ENCODE data around the gene GIMAP1. TPM values are rescaled to one million over a fixed set of nuclear protein-coding genes. Genes with fewer than 3 reads are reported as not detected.

GIMAP1 gene
- total and polyA plus RNA-seq, 9 donors, result 2.5 to 3.4 (median 3.0) TPM

GRCh38 chr7:150719960-150720891 lies 3.8 kb downstream of the GIMAP1 start:
- Histone ChIP-seq H3K4me3 (ENCODE audit: low read length) (no peak overlapping the region), H3K36me3 (ENCODE audit: control insufficient read depth, insufficient read depth, low read length) (no peaks in the 10 kb centered on the region), H3K27ac (ENCODE audit: low read length) (no peak overlapping the region), H3K9me3 (replicated peaks; ENCODE audit: control insufficient read depth, low read depth, low read length) (no peaks in the 10 kb centered on the region), H3K27me3 (ENCODE audit: control insufficient read depth, insufficient read depth, low read length) (no peaks in the 10 kb centered on the region), H3K4me1 (ENCODE audit: control insufficient read depth, insufficient read depth, low read length) (peaks cover 9% of the 10 kb centered on the region)
- no peak for DNase-seq
- 93% methylated on average over 50 of the region's 52 CpGs for WGBS (ENCODE audit: insufficient coverage)

GRCh38 chr7:150721970-150722373 lies 5.6 kb downstream of the GIMAP1 start:
- no peak for DNase-seq
- Histone ChIP-seq H3K4me1 (ENCODE audit: control insufficient read depth, insufficient read depth, low read length) (peaks cover 6% of the 10 kb centered on the region), H3K4me3 (ENCODE audit: low read length) (no peak overlapping the region)

GRCh38 chr7:150722431-150722931 lies 6.1 kb downstream of the GIMAP1 start:
- Histone ChIP-seq H3K4me1 (ENCODE audit: control insufficient read depth, insufficient read depth, low read length) (peaks cover 6% of the 10 kb centered on the region), H3K27ac (ENCODE audit: low read length) (no peak overlapping the region), H3K27me3 (ENCODE audit: control insufficient read depth, insufficient read depth, low read length) (no peaks in the 10 kb centered on the region), H3K36me3 (ENCODE audit: control insufficient read depth, insufficient read depth, low read length) (no peaks in the 10 kb centered on the region), H3K9me3 (replicated peaks; ENCODE audit: control insufficient read depth, low read depth, low read length) (peaks cover 3% of the 10 kb centered on the region), H3K4me3 (ENCODE audit: low read length) (no peak overlapping the region)
- DNase-seq, result no peak
- 87% methylated on average over 4 of the region's 12 CpGs for WGBS (ENCODE audit: insufficient coverage)

More at GRCh38 chr7:150721970-150722373, 5.6 kb downstream of the GIMAP1 start:
- Histone ChIP-seq H3K36me3 (ENCODE audit: control insufficient read depth, insufficient read depth, low read length) (no peaks in the 10 kb centered on the region), H3K27me3 (ENCODE audit: control insufficient read depth, insufficient read depth, low read length) (no peaks in the 10 kb centered on the region), H3K27ac (ENCODE audit: low read length) (no peak overlapping the region), H3K9me3 (replicated peaks; ENCODE audit: control insufficient read depth, low read depth, low read length) (peaks cover 3% of the 10 kb centered on the region)
- 75% methylated on average over 7 of the region's 11 CpGs for WGBS (ENCODE audit: insufficient coverage)

- no CpG with 5 or more reads among the region's 1 CpG for WGBS (ENCODE audit: insufficient coverage)
- Histone ChIP-seq H3K4me3 (ENCODE audit: low read length) (no peak overlapping the region), H3K27me3 (ENCODE audit: control insufficient read depth, insufficient read depth, low read length) (no peaks in the 10 kb centered on the region), H3K4me1 (ENCODE audit: control insufficient read depth, insufficient read depth, low read length) (peaks cover 6% of the 10 kb centered on the region), H3K27ac (ENCODE audit: low read length) (no peak overlapping the region), H3K9me3 (replicated peaks; ENCODE audit: control insufficient read depth, low read depth, low read length) (peaks cover 11% of the 10 kb centered on the region), H3K36me3 (ENCODE audit: control insufficient read depth, insufficient read depth, low read length) (no peaks in the 10 kb centered on the region)
- no peak for DNase-seq
These were observed 7.1 kb downstream of the GIMAP1 start for GRCh38 chr7:150723467-150723866.

GRCh38 chr7:150727381-150727780 lies 11.0 kb downstream of the GIMAP1 start:
- DNase-seq, result no peak
- Histone ChIP-seq H3K27me3 (ENCODE audit: control insufficient read depth, insufficient read depth, low read length) (no peaks in the 10 kb centered on the region), H3K36me3 (ENCODE audit: control insufficient read depth, insufficient read depth, low read length) (no peaks in the 10 kb centered on the region), H3K27ac (ENCODE audit: low read length) (no peak overlapping the region), H3K4me1 (ENCODE audit: control insufficient read depth, insufficient read depth, low read length) (peaks cover 3% of the 10 kb centered on the region), H3K4me3 (ENCODE audit: low read length) (no peak overlapping the region), H3K9me3 (replicated peaks; ENCODE audit: control insufficient read depth, low read depth, low read length) (peaks cover 11% of the 10 kb centered on the region)
- 58% methylated on average over 3 of the region's 3 CpGs for WGBS (ENCODE audit: insufficient coverage)

GRCh38 chr7:150728011-150728410 lies 11.6 kb downstream of the GIMAP1 start:
- H3K9me3 ChIP-seq (replicated peaks; ENCODE audit: control insufficient read depth, low read depth, low read length), result peaks cover 11% of the 10 kb centered on the region
- H3K27me3 ChIP-seq (ENCODE audit: control insufficient read depth, insufficient read depth, low read length), result no peaks in the 10 kb centered on the region
- no peak overlapping the region for H3K4me3 ChIP-seq (ENCODE audit: low read length)

GRCh38 chr7:150728609-150729008 lies 12.2 kb downstream of the GIMAP1 start:
- Histone ChIP-seq H3K36me3 (ENCODE audit: control insufficient read depth, insufficient read depth, low read length) (no peaks in the 10 kb centered on the region), H3K27me3 (ENCODE audit: control insufficient read depth, insufficient read depth, low read length) (no peaks in the 10 kb centered on the region), H3K9me3 (replicated peaks; ENCODE audit: control insufficient read depth, low read depth, low read length) (peaks cover 11% of the 10 kb centered on the region), H3K4me3 (ENCODE audit: low read length) (no peak overlapping the region), H3K4me1 (ENCODE audit: control insufficient read depth, insufficient read depth, low read length) (no peaks in the 10 kb centered on the region), H3K27ac (ENCODE audit: low read length) (no peak overlapping the region)
- DNase-seq, result no peak

More at GRCh38 chr7:150728011-150728410, 11.6 kb downstream of the GIMAP1 start:
- Histone ChIP-seq H3K4me1 (ENCODE audit: control insufficient read depth, insufficient read depth, low read length) (no peaks in the 10 kb centered on the region), H3K27ac (ENCODE audit: low read length) (no peak overlapping the region), H3K36me3 (ENCODE audit: control insufficient read depth, insufficient read depth, low read length) (no peaks in the 10 kb centered on the region)
- no peak for DNase-seq

GRCh38 chr7:150731916-150732315 lies 15.5 kb downstream of the GIMAP1 start:
- no peaks in the 10 kb centered on the region for H3K36me3 ChIP-seq (ENCODE audit: control insufficient read depth, insufficient read depth, low read length)
- no peak overlapping the region for H3K4me3 ChIP-seq (ENCODE audit: low read length)
- H3K27me3 ChIP-seq (ENCODE audit: control insufficient read depth, insufficient read depth, low read length), result peaks cover 2% of the 10 kb centered on the region
- no peak for DNase-seq
- peaks cover 7% of the 10 kb centered on the region for H3K9me3 ChIP-seq (replicated peaks; ENCODE audit: control insufficient read depth, low read depth, low read length)
- 57% methylated on average over 1 of the region's 1 CpG for WGBS (ENCODE audit: insufficient coverage)
- no peak overlapping the region for H3K27ac ChIP-seq (ENCODE audit: low read length)
- H3K4me1 ChIP-seq (ENCODE audit: control insufficient read depth, insufficient read depth, low read length), result peaks cover 1% of the 10 kb centered on the region

GRCh38 chr7:150732786-150733481 lies 16.5 kb downstream of the GIMAP1 start:
- DNase-seq, result no peak
- 56% methylated on average over 1 of the region's 5 CpGs for WGBS (ENCODE audit: insufficient coverage)
- H3K9me3 ChIP-seq (replicated peaks; ENCODE audit: control insufficient read depth, low read depth, low read length), result peaks cover 3% of the 10 kb centered on the region
- no peak overlapping the region for H3K27ac ChIP-seq (ENCODE audit: low read length)
- no peak overlapping the region for H3K4me3 ChIP-seq (ENCODE audit: low read length)
- H3K4me1 ChIP-seq (ENCODE audit: control insufficient read depth, insufficient read depth, low read length), result peaks cover 3% of the 10 kb centered on the region
- no peaks in the 10 kb centered on the region for H3K36me3 ChIP-seq (ENCODE audit: control insufficient read depth, insufficient read depth, low read length)
- peaks cover 9% of the 10 kb centered on the region for H3K27me3 ChIP-seq (ENCODE audit: control insufficient read depth, insufficient read depth, low read length)

- peaks cover 3% of the 10 kb centered on the region for H3K4me1 ChIP-seq (ENCODE audit: control insufficient read depth, insufficient read depth, low read length)
- no peaks in the 10 kb centered on the region for H3K36me3 ChIP-seq (ENCODE audit: control insufficient read depth, insufficient read depth, low read length)
- no peak overlapping the region for H3K4me3 ChIP-seq (ENCODE audit: low read length)
- no peak overlapping the region for H3K27ac ChIP-seq (ENCODE audit: low read length)
- no peak for DNase-seq
- 100% methylated on average over 1 of the region's 5 CpGs for WGBS (ENCODE audit: insufficient coverage)
- peaks cover 11% of the 10 kb centered on the region for H3K27me3 ChIP-seq (ENCODE audit: control insufficient read depth, insufficient read depth, low read length)
- H3K9me3 ChIP-seq (replicated peaks; ENCODE audit: control insufficient read depth, low read depth, low read length), result no peaks in the 10 kb centered on the region
These were observed 17.2 kb downstream of the GIMAP1 start for GRCh38 chr7:150733482-150734095.

Data from muscle of leg (tissue), 11 donors.